GM23338 (cell line): ENCODE data around the gene DRD4. TPM values are rescaled to one million over a fixed set of nuclear protein-coding genes. Genes with fewer than 3 reads are reported as not detected.

ENCODE experiments used
- ATAC-seq: fragments of 200-7000 bp; cut with Tn5 transposase; 3 replicates; pipeline ENCODE4 v1.9.1; 2020
- DNase-seq: peaks from one replicate; pipeline ENCODE4 v3.0.0-alpha.2; 2015; ENCODE audit warnings: low spot score
- H2AFZ ChIP-seq: fragments of 200-600 bp; sonication (generic); 2 replicates; pipeline ENCODE4 v1.8.0; 2016; ENCODE audit warnings: antibody characterized with exemption, mild to moderate bottlenecking, moderate library complexity
- H3F3A ChIP-seq: fragments of 200-600 bp; sonication (generic); replicated peaks from 2 replicates; pipeline ENCODE4 v1.8.0; 2017; ENCODE audit warnings: antibody characterized with exemption, mixed run types, low read depth
- H3K27ac ChIP-seq: fragments of 200-600 bp; sonication (generic); 2 replicates; pipeline ENCODE4 v1.6.1; 2016; ENCODE audit warnings: low read depth
- H3K27me3 ChIP-seq: fragments of 200-600 bp; sonication (generic); 2 replicates; pipeline ENCODE4 v1.8.0; 2016; ENCODE audit warnings: mild to moderate bottlenecking, mixed run types, moderate library complexity; ENCODE audit not compliant: insufficient read depth
- H3K36me3 ChIP-seq: fragments of 200-600 bp; sonication (generic); 2 replicates; pipeline ENCODE4 v1.8.0; 2016; ENCODE audit warnings: mild to moderate bottlenecking; ENCODE audit not compliant: insufficient read depth
- H3K4me1 ChIP-seq: fragments of 200-600 bp; sonication (generic); 2 replicates; pipeline ENCODE4 v1.8.0; 2016; ENCODE audit warnings: mild to moderate bottlenecking, moderate library complexity; ENCODE audit not compliant: insufficient read depth
- H3K4me2 ChIP-seq: fragments of 200-600 bp; sonication (generic); 2 replicates; pipeline ENCODE4 v1.7.1; 2017; ENCODE audit warnings: mixed run types
- H3K4me3 ChIP-seq: fragments of 200-600 bp; sonication (generic); 2 replicates; pipeline ENCODE4 v1.6.1; 2016; ENCODE audit warnings: mixed run types
- H3K79me2 ChIP-seq: fragments of 200-600 bp; sonication (generic); replicated peaks from 2 replicates; pipeline ENCODE4 v1.8.0; 2017; ENCODE audit warnings: mild to moderate bottlenecking; ENCODE audit not compliant: insufficient read depth
- H3K9me2 ChIP-seq: fragments of 200-600 bp; sonication (generic); 2 replicates; pipeline ENCODE4 v1.8.0; 2017; ENCODE audit not compliant: insufficient read depth
- H4K20me1 ChIP-seq: fragments of 200-600 bp; sonication (generic); replicated peaks from 2 replicates; pipeline ENCODE4 v1.8.0; 2017; ENCODE audit warnings: mild to moderate bottlenecking; ENCODE audit not compliant: insufficient read depth
- H3K27ac Mint-ChIP-seq: 2 replicates; pipeline ENCODE4 v1.8.0; 2020; ENCODE audit warnings: inconsistent platforms, mild to moderate bottlenecking, moderate library complexity, mixed read lengths
- H3K27me3 Mint-ChIP-seq: 3 replicates; pipeline ENCODE4 v1.8.0; 2022; ENCODE audit warnings: low read depth, mild to moderate bottlenecking, moderate library complexity, mixed read lengths, inconsistent platforms; ENCODE audit not compliant: insufficient read depth, poor library complexity
- H3K36me3 Mint-ChIP-seq: 3 replicates; pipeline ENCODE4 v1.8.0; 2021; ENCODE audit warnings: low read depth, mild to moderate bottlenecking, inconsistent platforms, moderate library complexity, mixed read lengths
- H3K4me1 Mint-ChIP-seq: 3 replicates; pipeline ENCODE4 v1.8.0; 2020; ENCODE audit warnings: mild to moderate bottlenecking, inconsistent platforms, mixed read lengths
- H3K4me3 Mint-ChIP-seq: 3 replicates; pipeline ENCODE4 v1.8.0; 2021; ENCODE audit warnings: moderate library complexity, mild to moderate bottlenecking, inconsistent platforms, mixed read lengths
- H3K9me3 Mint-ChIP-seq: 3 replicates; pipeline ENCODE4 v1.8.0; 2020; ENCODE audit warnings: moderate library complexity, mild to moderate bottlenecking, inconsistent platforms, mixed read lengths
- EZH2 ChIP-seq: fragments of 200-600 bp; sonication (generic); IDR thresholded peaks from one replicate; pipeline ENCODE4 v1.8.0; 2017; ENCODE audit warnings: antibody characterized with exemption, mild to moderate bottlenecking, low read depth; ENCODE audit not compliant: unreplicated experiment
- EZH2phosphoT487 ChIP-seq: fragments of 200-600 bp; sonication (generic); IDR thresholded peaks from one replicate; pipeline ENCODE4 v1.8.1; 2018; ENCODE audit warnings: antibody characterized with exemption; ENCODE audit not compliant: unreplicated experiment
- NANOG ChIP-seq: IDR thresholded peaks from 2 replicates; pipeline ENCODE4 v1.6.1; 2016; ENCODE audit warnings: antibody characterized with exemption, borderline replicate concordance
- STAT1 ChIP-seq: IDR thresholded peaks from one replicate; pipeline ENCODE4 v1.6.1; 2016; ENCODE audit warnings: antibody characterized with exemption; ENCODE audit not compliant: unreplicated experiment
- ZNF331 ChIP-seq: fragments of 250-450 bp; sonication (Bioruptor Pico); IDR thresholded peaks from 2 replicates; pipeline ENCODE4 v1.5.0; 2020; ENCODE audit warnings: low read depth, mild to moderate bottlenecking, moderate library complexity
- polyA plus RNA-seq: library from polyadenylated mRNA; unstranded; fragments of >200 nt; fragmentation: Nextera tagmentation; extraction: Ambion mirVana; gene quantifications from 2 replicates; pipeline ENCODE4 v1.2.1, GENCODE V29; 2016
- total RNA-seq: library from RNA; depleted of rRNA; stranded (reverse); fragments of >200 nt; shearing (Covaris generic); gene quantifications from 2 replicates; pipeline ENCODE4 v1.2.3, GENCODE V29; 2014
- TF ChIP-seq, protein P1 (sequence below): fragments of 250-450 bp; sonication (Bioruptor Pico); IDR thresholded peaks from 2 replicates; pipeline ENCODE4 v1.5.0; 2020; ENCODE audit warnings: mild to moderate bottlenecking, moderate library complexity
- TF ChIP-seq, protein P2 (sequence below): IDR thresholded peaks from 2 replicates; pipeline ENCODE4 v1.6.1; 2016; ENCODE audit warnings: antibody characterized with exemption

DRD4 gene
- total and polyA plus RNA-seq, 2 experiments from 2014 or later, result 1.0 to 1.8 TPM

DNA sequence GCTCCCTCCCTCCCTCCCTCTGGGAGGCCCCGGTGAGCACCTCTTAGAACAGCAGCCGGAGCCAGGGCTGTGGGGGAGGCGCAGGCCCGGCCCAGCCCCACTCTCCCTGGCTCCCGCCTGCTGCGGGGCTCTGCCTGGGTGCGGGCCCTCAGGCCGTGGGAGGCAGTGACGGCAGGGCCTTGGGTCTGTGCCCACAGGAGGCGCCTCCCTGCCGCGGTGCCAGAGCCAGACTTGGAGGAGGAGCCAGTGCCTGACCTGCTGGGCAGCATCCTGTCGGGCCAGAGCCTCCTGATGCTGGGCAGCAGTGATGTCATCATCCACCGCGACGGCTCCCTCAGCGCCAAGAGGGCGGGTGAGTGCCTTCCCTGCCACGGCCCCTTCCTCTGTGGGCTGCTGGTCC, 30.8 kb upstream of the DRD4 start (continued):
- TF ChIP-seq, protein P1, sequence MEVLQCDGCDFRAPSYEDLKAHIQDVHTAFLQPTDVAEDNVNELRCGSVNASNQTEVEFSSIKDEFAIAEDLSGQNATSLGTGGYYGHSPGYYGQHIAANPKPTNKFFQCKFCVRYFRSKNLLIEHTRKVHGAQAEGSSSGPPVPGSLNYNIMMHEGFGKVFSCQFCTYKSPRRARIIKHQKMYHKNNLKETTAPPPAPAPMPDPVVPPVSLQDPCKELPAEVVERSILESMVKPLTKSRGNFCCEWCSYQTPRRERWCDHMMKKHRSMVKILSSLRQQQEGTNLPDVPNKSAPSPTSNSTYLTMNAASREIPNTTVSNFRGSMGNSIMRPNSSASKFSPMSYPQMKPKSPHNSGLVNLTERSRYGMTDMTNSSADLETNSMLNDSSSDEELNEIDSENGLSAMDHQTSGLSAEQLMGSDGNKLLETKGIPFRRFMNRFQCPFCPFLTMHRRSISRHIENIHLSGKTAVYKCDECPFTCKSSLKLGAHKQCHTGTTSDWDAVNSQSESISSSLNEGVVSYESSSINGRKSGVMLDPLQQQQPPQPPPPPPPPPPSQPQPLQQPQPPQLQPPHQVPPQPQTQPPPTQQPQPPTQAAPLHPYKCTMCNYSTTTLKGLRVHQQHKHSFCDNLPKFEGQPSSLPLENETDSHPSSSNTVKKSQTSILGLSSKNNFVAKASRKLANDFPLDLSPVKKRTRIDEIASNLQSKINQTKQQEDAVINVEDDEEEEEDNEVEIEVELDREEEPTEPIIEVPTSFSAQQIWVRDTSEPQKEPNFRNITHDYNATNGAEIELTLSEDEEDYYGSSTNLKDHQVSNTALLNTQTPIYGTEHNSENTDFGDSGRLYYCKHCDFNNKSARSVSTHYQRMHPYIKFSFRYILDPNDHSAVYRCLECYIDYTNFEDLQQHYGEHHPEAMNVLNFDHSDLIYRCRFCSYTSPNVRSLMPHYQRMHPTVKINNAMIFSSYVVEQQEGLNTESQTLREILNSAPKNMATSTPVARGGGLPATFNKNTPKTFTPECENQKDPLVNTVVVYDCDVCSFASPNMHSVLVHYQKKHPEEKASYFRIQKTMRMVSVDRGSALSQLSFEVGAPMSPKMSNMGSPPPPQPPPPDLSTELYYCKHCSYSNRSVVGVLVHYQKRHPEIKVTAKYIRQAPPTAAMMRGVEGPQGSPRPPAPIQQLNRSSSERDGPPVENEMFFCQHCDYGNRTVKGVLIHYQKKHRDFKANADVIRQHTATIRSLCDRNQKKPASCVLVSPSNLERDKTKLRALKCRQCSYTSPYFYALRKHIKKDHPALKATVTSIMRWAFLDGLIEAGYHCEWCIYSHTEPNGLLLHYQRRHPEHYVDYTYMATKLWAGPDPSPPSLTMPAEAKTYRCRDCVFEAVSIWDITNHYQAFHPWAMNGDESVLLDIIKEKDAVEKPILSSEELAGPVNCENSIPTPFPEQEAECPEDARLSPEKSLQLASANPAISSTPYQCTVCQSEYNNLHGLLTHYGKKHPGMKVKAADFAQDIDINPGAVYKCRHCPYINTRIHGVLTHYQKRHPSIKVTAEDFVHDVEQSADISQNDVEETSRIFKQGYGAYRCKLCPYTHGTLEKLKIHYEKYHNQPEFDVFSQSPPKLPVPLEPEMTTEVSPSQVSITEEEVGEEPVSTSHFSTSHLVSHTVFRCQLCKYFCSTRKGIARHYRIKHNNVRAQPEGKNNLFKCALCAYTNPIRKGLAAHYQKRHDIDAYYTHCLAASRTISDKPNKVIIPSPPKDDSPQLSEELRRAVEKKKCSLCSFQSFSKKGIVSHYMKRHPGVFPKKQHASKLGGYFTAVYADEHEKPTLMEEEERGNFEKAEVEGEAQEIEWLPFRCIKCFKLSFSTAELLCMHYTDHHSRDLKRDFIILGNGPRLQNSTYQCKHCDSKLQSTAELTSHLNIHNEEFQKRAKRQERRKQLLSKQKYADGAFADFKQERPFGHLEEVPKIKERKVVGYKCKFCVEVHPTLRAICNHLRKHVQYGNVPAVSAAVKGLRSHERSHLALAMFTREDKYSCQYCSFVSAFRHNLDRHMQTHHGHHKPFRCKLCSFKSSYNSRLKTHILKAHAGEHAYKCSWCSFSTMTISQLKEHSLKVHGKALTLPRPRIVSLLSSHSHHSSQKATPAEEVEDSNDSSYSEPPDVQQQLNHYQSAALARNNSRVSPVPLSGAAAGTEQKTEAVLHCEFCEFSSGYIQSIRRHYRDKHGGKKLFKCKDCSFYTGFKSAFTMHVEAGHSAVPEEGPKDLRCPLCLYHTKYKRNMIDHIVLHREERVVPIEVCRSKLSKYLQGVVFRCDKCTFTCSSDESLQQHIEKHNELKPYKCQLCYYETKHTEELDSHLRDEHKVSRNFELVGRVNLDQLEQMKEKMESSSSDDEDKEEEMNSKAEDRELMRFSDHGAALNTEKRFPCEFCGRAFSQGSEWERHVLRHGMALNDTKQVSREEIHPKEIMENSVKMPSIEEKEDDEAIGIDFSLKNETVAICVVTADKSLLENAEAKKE, result no peak
- TF ChIP-seq STAT1, result no peak
- TF ChIP-seq NANOG, result no peak

DNA sequence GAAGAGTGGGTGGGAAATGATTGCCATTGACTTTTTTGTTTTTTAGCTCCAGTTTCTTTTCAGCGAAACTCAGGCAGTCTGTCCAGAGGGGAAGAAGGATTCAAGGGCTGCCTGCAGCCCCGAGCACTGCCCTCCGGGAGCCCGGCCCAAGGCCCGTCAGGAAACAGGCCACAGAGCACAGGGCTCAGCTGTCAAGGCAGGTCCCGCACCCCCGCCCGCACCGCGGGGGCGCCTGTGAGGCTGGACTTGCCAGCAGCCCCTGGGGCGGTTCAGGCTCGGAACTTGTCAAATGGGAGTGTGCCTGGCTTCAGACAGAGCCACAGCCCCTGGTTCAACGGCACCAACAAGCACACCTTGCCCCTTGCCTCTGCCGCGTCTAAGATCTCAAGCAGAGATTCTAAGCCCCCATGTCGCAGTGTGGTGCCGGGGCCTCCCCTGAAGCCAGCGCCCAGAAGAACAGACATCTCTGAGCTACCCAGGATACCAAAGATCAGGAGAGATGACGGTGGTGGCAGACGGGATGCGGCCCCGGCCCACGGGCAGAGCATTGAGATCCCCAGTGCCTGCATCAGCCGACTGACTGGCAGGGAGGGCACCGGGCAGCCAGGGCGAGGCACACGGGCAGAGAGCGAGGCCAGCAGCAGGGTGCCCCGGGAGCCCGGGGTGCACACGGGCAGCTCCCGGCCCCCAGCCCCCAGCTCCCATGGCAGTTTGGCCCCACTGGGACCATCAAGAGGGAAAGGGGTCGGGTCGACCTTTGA, 29.9 kb upstream of the DRD4 start:
- Histone ChIP-seq H3K4me2 (no peak overlapping the region), H3K27ac (0 out of 2 replicates have a peak overlapping the region, but pooled peaks have one; percentile 32), H4K20me1 (peaks cover 3% of the 10 kb centered on the region; the same call in 1 of the 2 replicates), H3K4me3 (no peak overlapping the region), H3K27me3 (no peaks in the 10 kb centered on the region), H3K36me3 (peaks cover 25% of the 10 kb centered on the region; the same call in 1 of the 2 replicates), H3K9me2 (no peaks in the 10 kb centered on the region), H3K79me2 (0 out of 2 replicates have a peak, but pooled peaks cover 4% of the 10 kb centered on the region), H3F3A (peaks cover 27% of the 10 kb centered on the region), H3K4me1 (no peaks in the 10 kb centered on the region), H2AFZ (no peak overlapping the region)
- Mint-ChIP-seq H3K27ac (no peak overlapping the region), H3K9me3 (no peaks in the 10 kb centered on the region), H3K36me3 (peaks cover 57% of the 10 kb centered on the region), H3K27me3 (peaks cover 13% of the 10 kb centered on the region), H3K4me3 (no peak overlapping the region; the same call in 2 of the 3 replicates), H3K4me1 (peaks cover 2% of the 10 kb centered on the region)
- DNase-seq, result no peak
- ATAC-seq, result peak; percentile 14; the same call in 1 of the 3 replicates
- TF ChIP-seq, protein P2, sequence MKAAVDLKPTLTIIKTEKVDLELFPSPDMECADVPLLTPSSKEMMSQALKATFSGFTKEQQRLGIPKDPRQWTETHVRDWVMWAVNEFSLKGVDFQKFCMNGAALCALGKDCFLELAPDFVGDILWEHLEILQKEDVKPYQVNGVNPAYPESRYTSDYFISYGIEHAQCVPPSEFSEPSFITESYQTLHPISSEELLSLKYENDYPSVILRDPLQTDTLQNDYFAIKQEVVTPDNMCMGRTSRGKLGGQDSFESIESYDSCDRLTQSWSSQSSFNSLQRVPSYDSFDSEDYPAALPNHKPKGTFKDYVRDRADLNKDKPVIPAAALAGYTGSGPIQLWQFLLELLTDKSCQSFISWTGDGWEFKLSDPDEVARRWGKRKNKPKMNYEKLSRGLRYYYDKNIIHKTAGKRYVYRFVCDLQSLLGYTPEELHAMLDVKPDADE, result no peak
- TF ChIP-seq STAT1, result no peak
- no peak for TF ChIP-seq ZNF331
- no peak for TF ChIP-seq EZH2
- TF ChIP-seq, protein P1, result no peak
- no peak for TF ChIP-seq EZH2phosphoT487
